Ectodermal cell (in vitro differentiated cells): ENCODE results near the gene QPCT.

ENCODE experiments used
- H3K27ac ChIP-seq: 2 replicates; pipeline ENCODE4 v1.7.0; 2013; ENCODE audit warnings: mild to moderate bottlenecking, low read depth, low read length; ENCODE audit not compliant: insufficient read depth, poor library complexity, severe bottlenecking
- H3K27me3 ChIP-seq: 2 replicates; pipeline ENCODE4 v1.7.0; 2013; ENCODE audit warnings: mild to moderate bottlenecking, low read length; ENCODE audit not compliant: insufficient read depth, control insufficient read depth, poor library complexity, severe bottlenecking
- H3K36me3 ChIP-seq: one replicate; pipeline ENCODE4 v1.7.0; 2013; ENCODE audit warnings: low read length; ENCODE audit not compliant: control insufficient read depth, insufficient read depth
- H3K4me1 ChIP-seq: one replicate; pipeline ENCODE4 v1.7.0; 2013; ENCODE audit warnings: low read length; ENCODE audit not compliant: control insufficient read depth, insufficient read depth
- H3K4me3 ChIP-seq: 2 replicates; pipeline ENCODE4 v1.7.0; 2013; ENCODE audit warnings: low read depth, low read length, control low read depth; ENCODE audit not compliant: insufficient read depth
- H3K9me3 ChIP-seq: 2 replicates; pipeline ENCODE4 v1.7.0; 2013; ENCODE audit warnings: mild to moderate bottlenecking, low read length, moderate library complexity; ENCODE audit not compliant: control insufficient read depth
- WGBS, 2 experiments: methylation state at CpG; one replicate each; pipeline ENCODE4 v1.1.7; 2013; ENCODE audit warnings: missing lambda C conversion rate in 2 of 2; 5-methylcytosine and 5-hydroxymethylcytosine counted together

QPCT gene

DNA sequence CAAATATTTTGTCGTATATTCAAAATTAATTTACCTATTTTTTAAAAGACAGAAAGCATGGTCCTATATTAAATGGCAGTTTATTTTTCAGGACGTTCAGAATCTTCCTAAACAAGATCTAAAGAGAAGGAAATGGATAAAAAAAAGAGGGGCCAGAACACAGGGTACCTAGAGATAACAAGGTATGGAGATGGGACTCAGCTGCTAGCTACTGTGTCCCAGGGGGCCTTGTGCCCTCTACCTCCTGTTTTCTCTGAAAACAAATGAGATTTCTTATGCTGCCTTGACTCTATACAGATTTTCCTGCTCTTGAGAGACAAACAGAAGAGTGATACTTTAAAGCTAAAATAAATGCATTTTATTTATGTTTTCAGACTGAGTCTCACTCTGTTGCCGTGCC lies 29.1 kb upstream of the QPCT start:
- 79 to 92% methylated on average over 2 to 3 of the region's 3 CpGs for WGBS, 2 experiments
- Histone ChIP-seq H3K27ac (no peak overlapping the region), H3K4me1 (no peaks in the 10 kb centered on the region), H3K27me3 (no peaks in the 10 kb centered on the region), H3K4me3 (no peak overlapping the region), H3K36me3 (no peaks in the 10 kb centered on the region), H3K9me3 (no peaks in the 10 kb centered on the region)

DNA sequence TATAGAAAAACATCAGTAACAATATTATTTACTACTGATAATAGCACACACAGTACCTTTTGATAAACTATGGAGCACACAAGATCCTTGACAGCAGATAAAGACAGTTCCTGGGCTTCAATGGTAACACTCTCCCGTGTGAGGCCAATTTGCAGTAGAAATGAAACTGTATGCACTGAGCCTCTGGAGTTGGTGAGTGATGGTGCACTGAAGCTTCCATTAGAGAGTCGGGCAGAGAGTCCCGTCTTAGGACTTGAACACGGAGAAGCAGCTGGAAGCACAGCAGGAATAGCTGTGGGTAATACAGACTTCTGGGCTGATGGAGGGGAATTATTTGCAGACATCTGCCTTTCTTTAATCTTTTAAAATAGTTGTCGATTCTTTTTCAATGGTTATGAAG lies 28.2 kb upstream of the QPCT start:
- Histone ChIP-seq H3K27me3 (no peaks in the 10 kb centered on the region), H3K9me3 (no peaks in the 10 kb centered on the region), H3K4me3 (no peak overlapping the region), H3K27ac (no peak overlapping the region), H3K36me3 (no peaks in the 10 kb centered on the region), H3K4me1 (peaks cover 2% of the 10 kb centered on the region)
- WGBS, 2 experiments: 93 to 94% methylated on average over 5 of the region's 5 CpGs

DNA sequence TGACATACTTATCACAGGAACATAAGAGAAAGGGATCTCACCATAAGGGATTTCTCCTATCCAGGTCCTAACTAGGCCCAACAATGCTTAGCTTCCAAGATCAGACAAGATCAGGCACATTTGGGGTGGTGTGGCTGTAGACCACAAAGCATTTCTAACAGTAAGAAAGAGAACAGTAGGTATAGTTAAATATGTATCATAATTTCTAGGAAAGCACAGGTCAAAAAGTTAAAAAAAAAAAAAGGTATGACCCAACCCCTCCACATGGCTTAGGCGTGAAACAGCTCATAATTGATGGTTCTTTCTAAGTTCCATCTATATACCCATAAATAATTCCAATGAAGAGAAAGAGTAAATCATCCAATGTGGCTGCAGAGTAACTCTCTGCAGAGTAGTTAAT lies 26.7 kb upstream of the QPCT start:
- no peak overlapping the region for H3K4me3 ChIP-seq
- H3K9me3 ChIP-seq: no peaks in the 10 kb centered on the region
- H3K4me1 ChIP-seq: peaks cover 17% of the 10 kb centered on the region
- H3K27me3 ChIP-seq: no peaks in the 10 kb centered on the region
- H3K27ac ChIP-seq: no peak overlapping the region
- H3K36me3 ChIP-seq: no peaks in the 10 kb centered on the region
- 92% methylated on average over 1 of the region's 1 CpG; no CpG with 5 or more reads in 1 of the 2 experiments for WGBS, 2 experiments

DNA sequence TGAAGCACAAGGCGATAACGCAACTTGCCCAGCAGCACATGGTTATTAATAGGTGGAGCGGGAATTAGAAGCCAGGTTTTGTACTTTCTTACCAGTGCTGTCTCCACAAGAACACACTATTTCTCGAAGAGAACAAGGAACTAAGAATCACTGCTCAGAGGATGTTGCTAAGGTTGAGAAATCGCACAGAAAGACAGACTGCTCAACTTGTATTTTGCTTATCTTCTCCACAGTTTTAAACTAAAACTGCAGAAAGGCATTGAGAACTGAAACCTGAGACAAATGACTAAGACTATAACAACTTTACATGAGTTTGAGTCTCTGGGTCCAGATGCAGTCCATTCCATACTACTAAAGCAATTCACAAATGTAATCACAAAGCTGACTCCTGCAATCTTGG lies 26.0 kb upstream of the QPCT start:
- WGBS, 2 experiments: 95 to 100% methylated on average over 5 of the region's 5 CpGs
- Histone ChIP-seq H3K4me3 (no peak overlapping the region), H3K9me3 (no peaks in the 10 kb centered on the region), H3K27me3 (no peaks in the 10 kb centered on the region), H3K36me3 (no peaks in the 10 kb centered on the region), H3K4me1 (peaks cover 22% of the 10 kb centered on the region), H3K27ac (no peak overlapping the region)

DNA sequence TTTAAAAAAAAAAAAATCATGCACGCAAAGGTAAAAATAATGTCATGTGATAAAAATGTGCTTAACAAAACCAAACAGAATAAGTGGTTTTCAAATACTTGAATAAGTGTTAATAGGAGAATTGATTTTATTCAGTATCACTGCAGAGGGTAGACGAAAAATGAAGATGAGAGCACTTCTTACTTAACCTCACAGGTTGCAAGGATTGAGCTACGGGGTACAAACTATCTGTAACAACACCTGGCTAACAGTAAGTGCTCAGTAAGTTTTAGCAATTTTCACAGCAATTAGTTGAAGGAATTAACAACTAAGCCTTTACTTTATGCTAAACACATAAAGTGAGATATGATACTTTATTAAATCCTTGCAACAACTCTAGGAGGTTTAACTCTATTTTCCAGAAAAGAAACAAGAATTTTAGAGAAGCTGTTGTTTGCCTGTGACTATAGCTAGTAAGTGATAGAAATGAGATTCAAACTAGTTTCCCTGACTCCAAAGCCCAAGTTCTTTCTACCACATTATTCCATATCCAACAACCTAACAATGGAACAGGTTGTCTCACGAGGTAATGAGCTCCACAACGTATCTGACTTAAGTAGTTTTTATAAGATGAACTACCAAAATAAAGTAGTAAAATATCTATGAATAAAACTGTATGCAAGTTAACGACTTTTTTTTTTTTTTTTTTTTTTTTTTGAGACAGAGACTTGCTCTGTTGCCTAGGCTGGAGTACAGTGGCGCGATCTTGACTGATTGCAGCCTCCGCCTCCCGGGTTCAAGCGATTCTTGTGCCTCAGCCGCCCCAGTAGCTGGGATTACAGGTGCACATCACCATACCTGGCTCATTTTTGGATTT lies 24.4 kb upstream of the QPCT start:
- Histone ChIP-seq H3K4me3 (no peak overlapping the region), H3K27ac (no peak overlapping the region), H3K27me3 (peaks cover 4% of the 10 kb centered on the region), H3K36me3 (no peaks in the 10 kb centered on the region), H3K4me1 (peaks cover 22% of the 10 kb centered on the region), H3K9me3 (no peaks in the 10 kb centered on the region)
- 96% methylated on average over 10 to 12 of the region's 12 CpGs for WGBS, 2 experiments

DNA sequence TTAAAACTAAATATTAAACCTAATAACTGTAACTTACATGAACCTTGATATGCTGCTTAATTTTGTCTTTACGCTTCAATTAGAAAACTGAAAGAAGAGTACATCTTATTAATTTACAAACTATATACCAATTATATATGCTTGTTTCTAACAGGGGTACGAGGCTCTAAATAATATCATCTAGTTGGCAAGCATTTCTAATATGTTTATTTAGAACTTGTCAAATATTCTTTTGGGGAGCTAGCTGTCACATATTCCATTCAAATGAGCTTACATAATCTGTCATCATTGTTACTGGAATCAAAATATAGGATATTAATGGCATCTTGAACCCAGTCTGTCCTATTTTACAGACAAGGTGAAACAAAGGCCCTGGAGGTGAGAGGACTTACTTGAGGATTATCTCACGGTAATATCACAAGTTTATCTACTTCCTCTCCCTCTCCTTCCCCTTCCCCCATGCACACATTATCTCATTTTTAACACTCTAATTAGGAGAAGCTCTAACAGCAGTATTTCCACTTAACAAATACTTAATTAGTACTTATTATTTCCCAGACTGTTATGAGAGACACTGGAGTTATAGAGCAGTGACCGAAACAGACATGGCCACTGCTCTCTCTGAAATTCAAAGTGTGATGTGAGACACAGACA lies 23.3 kb upstream of the QPCT start:
- no peaks in the 10 kb centered on the region for H3K36me3 ChIP-seq
- H3K27ac ChIP-seq: no peak overlapping the region
- no peaks in the 10 kb centered on the region for H3K9me3 ChIP-seq
- peaks cover 15% of the 10 kb centered on the region for H3K27me3 ChIP-seq
- 95 to 100% methylated on average over 3 of the region's 4 CpGs for WGBS, 2 experiments
- peaks cover 22% of the 10 kb centered on the region for H3K4me1 ChIP-seq
- H3K4me3 ChIP-seq: no peak overlapping the region

DNA sequence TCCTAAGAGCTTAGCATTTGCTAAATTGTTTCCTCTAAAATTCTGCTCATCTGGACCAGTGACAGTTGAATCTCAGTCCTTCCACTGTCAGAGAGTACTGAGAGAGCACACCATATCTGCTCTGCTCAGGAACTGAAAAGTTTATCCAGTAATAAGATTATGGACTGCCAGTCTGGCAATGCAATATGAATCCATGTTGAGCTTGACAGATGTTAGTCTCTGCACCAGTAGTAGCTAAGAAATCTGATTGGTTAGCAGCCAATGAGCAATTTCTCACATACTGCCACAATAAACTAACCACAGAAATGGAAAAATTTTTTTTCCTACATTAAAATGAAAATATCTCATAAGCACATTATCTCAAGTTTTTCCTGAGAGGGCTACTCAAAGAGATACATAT lies 22.1 kb upstream of the QPCT start:
- peaks cover 22% of the 10 kb centered on the region for H3K4me1 ChIP-seq
- no peaks in the 10 kb centered on the region for H3K9me3 ChIP-seq
- no peak overlapping the region for H3K4me3 ChIP-seq
- H3K27me3 ChIP-seq: peaks cover 25% of the 10 kb centered on the region
- H3K36me3 ChIP-seq: no peaks in the 10 kb centered on the region
- H3K27ac ChIP-seq: no peak overlapping the region

DNA sequence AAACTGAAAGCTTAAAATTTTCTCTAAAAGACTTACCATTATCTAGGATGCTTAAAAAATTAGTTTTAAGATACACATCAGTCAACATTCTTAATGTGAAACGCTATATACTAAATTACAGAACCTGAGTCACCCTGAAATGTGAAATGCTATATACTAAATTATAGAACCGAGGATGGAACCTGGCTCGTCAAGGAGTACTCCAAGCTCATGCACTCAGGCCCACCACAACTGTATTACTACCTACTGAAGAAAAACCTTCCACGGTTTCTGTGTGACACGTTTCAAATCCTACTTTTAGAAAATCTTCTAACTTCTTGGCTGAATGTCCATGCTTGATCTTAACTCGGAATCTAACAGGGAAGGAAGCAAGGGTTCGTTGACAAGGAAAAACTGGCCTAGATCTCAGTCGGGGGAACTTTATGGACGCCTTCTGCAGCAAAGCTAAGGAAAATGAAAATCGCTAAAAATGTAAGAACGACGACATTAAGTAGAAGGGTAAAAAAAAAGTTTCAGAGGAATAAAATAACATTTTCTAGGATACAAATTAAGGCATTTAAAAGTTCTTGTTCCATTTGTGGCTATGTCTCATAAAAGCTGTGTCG lies 21.2 kb upstream of the QPCT start:
- H3K36me3 ChIP-seq: no peaks in the 10 kb centered on the region
- WGBS, 2 experiments: 12 to 19% methylated on average over 13 of the region's 13 CpGs
- H3K9me3 ChIP-seq: no peaks in the 10 kb centered on the region
- peaks cover 27% of the 10 kb centered on the region for H3K27me3 ChIP-seq
- H3K27ac ChIP-seq: no peak overlapping the region
- H3K4me3 ChIP-seq: peak overlapping the region; percentile 54
- H3K4me1 ChIP-seq: peaks cover 22% of the 10 kb centered on the region

DNA sequence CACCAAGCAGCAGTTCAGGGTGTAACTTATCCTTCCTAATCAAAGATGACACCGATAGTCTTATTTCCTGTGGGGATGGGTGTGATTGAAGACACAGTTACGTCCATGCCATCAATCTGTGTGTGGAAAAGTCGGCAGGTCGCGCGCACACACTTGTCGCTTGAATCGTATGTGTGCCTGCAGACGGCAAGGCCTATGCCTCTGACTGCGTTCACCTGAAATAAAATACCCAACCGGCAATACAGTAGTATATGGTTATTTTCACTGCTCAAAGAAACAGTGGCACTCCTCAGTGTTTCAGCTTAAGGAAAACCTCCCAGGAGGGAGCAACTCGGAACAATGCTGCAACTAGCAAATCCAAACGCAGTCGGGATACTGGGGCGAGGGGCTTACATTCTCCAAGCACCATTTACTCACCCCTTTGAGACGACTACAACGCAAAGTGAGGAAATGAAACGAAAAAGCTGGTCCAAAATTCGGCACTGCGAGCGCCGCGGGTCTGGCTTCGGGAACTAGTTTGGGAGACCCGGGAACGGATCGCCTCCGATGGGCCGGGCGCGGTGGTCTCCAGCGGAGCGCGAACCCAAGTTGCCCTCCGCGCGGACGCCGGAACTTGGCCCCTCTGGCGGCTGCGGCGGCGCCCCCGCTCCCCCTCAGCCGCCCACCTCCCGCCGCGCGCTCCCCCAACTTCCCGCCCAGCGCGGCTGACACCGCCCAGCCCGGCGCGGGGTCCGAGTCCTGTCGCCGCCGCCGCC lies 20.5 kb upstream of the QPCT start:
- Histone ChIP-seq H3K27ac (peak overlapping the region; percentile 80), H3K4me3 (peak overlapping the region; percentile 54), H3K4me1 (peaks cover 22% of the 10 kb centered on the region), H3K36me3 (no peaks in the 10 kb centered on the region), H3K27me3 (peaks cover 27% of the 10 kb centered on the region), H3K9me3 (no peaks in the 10 kb centered on the region)
- whole genome bisulfite sequencing, 2 experiments: 0 to 1% methylated on average over 49 of the region's 61 CpGs

DNA sequence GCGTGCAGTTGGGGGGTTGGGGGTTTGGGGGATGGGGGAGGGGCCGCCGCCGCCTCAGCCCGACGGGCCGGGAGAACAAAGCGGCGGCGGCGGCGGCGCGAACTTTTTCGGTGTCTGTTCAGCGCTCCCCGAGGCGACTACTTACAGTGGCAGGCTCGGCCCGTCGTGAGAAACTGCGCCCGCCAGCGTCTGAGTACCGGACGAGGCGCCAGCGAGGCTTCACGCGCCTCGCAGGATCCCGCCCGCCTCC lies 20.0 kb upstream of the QPCT start:
- Histone ChIP-seq H3K4me3 (peak overlapping the region; percentile 54), H3K27me3 (peaks cover 27% of the 10 kb centered on the region), H3K4me1 (peaks cover 22% of the 10 kb centered on the region), H3K27ac (peak overlapping the region; percentile 80), H3K36me3 (no peaks in the 10 kb centered on the region), H3K9me3 (no peaks in the 10 kb centered on the region)
- WGBS, 2 experiments: 0% methylated on average over 32 of the region's 33 CpGs
